HG02970 (cell line): ENCODE data around the gene PKNOX2.

Experiments
- ATAC-seq: cut with Tn5 transposase; IDR thresholded peaks from one replicate; pipeline ENCODE4 v1.9.1; 2021; ENCODE audit warnings: mild to moderate bottlenecking, moderate library complexity, moderate number of reproducible peaks; ENCODE audit not compliant: unreplicated experiment, low FRiP score

The PKNOX2 gene, protein sequence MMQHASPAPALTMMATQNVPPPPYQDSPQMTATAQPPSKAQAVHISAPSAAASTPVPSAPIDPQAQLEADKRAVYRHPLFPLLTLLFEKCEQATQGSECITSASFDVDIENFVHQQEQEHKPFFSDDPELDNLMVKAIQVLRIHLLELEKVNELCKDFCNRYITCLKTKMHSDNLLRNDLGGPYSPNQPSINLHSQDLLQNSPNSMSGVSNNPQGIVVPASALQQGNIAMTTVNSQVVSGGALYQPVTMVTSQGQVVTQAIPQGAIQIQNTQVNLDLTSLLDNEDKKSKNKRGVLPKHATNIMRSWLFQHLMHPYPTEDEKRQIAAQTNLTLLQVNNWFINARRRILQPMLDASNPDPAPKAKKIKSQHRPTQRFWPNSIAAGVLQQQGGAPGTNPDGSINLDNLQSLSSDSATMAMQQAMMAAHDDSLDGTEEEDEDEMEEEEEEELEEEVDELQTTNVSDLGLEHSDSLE

DNA sequence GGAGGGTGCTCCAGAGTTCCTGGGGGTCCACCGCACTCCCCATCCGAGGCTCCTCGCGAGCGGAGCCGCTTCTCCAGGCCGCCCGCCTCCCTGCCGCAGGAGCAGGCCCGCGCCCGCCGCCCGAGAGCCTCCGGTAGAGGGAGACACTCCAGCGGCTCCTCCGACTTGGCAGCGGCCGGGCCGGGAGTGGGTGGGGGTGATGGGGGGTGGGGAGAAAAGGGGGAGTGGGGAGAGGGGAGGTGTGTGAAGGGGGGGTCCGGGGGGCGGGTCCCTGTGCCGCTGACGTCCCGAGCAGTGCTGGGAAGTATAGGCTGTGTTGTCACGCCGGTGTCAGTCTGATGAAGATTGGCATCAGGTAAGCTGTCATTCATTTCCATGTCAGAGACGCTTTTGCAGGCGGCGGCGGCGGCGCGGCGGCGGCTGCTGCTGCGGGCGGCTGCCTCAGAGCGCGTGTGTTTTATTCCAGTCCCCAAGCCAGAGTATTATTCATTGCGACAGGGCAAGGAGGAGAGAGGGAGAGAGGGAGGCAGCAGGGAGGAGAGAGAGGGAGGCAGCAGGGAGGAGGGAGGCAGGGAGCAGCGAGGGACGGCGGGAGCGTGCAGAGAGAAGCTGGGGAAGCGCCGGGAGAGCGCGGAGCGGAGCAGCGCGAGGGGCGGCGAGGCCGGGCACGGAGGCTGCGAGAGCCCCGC, at the start of gene PKNOX2:
Gene PKNOX2, plus strand, starts transcription at position 330 of the 689 bp plus-strand sequence. CDS start 186,555 bp downstream, outside the sequence.
- ATAC-seq = no peak

DNA sequence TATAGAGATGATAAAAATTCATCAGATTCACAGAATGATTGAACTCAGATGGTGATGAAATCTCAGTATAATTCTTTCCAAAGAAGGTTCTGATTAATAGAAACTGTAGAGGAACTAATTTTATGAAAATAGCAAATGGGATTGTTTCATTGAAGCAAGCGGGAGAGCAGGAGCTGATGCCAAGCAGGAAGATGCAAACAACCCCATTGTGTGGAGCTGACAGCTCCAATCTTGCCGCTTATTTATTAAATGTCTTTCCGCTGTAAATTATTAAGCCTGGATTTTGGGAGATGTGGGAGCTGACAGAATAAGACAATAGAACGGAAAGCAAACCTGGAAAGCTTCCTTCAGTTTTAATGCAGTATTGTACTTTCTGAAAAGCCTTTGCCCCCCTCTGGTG, 47.1 kb upstream of the PKNOX2 start:
- ATAC-seq = no peak

DNA sequence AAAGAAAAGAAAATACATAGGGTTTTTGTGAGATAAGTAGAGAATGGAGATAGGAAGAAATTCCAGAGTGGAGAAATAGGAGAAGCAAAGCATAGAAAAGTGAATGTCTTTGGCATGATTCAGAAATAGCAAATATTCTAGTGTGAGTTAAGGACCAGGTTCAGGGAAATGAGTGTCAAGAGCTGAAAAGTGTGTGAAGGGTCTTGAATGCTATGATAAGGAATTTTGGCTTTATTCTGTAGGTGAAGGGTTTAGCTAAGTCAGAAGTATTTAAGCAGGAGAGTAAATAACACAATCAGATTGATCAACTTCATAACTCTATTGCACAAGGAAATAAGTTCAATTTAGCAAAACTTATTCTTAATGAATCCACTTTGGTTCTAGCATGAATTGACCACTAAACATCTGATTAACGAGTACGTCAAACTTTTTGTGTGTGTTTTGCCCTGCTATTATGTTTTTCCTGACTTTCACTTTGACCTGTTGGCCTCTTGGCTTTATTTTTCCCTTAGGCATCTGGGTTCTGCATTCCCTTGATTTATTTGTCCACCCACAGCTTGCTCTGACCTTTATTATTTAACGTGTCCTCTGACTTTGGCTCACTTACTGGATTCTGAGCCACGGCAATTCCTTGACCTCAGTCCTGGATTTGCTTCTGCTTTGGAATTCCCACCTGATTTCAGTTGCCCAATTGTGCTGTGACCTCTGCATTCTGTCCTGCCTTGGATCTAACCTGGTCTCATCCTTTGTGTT, 41.2 kb upstream of the PKNOX2 start:
- no peak for ATAC-seq

DNA sequence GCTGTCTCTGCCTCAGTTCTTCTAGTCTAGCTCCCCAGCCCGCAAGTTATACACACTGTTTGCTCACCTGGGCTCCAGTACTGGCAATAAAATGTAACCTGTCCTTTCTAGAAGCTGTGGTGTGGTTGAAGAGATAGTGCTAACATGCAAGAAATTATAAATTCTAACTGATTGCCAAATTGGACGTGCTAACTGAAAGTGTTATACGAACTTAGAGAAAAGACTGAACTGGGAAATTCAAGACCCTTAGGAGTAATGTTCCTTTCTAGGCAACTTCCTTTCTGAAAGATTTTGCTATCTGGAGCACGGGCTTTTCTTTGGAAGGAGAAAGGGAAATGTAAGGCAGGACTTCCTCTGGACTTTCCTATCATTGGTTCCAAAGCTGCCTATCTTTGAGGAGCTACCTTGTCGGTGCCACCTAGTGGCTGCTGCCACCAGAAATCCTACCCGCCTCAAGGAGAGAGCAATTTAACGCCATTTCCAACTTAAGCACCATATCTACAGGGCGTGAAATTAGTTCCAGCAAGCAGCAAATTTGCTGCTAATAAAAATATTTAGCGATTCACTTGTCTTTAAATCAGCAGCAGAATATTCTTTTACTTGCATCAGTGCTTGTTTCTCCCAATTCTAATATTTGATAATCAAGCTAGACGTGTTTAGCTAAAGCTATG, 40.5 kb upstream of the PKNOX2 start:
- no peak for ATAC-seq

DNA sequence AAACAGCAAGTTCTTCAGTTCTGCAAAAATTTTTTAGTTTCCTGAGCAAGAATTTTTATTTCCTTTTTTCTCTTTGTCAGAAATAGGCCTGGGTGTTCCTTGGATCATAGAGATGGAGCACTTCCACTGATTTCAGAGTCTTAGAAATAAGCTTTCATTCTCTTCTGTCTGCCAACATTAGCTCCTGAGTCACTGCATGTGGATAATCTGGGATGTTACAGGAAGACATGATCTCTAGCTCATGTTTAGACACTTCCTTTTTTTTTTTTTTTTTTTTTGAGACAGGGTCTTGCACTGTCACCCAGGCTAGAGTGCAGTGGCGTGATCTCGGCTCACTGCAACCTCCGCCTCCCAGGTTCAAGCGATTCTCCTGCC, 39.9 kb upstream of the PKNOX2 start:
- no peak for ATAC-seq

DNA sequence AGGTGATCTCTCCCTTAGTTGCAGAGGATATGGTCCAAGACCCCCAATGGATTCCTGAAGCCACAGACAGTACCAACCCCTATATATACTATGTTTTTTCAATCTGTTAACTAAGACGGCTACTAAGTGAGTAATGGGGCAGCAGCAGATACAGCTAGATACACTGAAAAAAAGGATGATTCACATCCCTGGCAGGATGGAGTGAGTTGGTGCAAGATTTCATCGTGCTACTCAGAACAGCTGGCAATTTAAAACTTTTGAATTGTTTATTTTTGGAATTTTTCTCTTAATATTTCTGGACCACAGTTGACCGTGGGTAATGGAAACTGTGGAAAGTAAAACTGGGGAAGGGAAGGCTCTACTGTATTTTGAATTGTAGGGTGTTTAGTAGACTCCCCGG, 36.1 kb upstream of the PKNOX2 start:
- no peak for ATAC-seq

DNA sequence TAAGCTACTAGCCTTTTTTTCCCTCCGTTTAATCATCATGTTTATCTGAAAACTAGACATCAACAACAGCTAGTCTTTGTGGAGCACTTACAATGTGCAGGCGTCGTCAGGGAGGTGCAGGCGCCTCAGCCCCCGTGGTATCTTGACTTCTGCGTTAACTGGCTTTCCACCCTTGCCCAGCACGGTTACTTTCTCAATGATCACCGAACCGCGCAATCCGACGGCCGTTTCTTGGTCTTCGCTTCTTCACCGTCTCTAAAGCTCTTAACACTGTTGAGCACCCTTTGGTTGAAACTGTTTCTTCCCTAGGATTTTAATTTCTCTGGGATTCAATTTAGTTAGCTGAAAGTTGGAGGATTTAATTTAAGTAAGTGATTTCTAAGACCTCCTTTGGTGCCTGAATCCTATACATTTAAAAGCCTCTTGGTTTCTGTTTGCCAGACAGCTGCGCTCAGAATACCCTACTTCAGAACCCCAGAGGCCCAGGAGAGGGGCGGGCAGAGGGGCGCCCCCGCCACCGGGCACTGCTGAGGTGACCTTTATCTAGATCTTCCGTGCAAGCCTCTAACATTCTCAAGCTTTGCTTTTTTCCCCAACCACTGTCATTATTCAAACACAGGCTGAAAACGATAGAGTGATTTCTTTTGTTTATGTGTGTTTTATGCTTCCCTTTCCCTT, 35.1 kb upstream of the PKNOX2 start:
- no peak for ATAC-seq

DNA sequence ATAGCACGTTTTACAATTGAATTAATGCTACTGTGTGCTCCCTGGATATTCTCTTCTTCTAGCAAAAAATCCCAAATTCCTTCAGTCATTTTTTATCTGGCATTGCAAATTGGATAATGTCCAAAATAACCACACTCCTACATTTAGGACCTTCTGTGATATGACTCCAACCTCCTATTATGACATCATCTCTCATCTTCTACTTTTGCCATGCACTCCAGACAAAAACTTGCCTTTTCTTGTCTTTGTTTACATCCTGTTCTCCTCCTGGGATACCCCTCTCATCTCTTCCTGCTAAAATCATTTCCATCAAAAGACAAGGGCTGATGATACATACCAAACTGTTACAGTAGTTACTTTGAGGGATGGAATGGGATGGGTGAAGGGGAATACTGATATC, 32.5 kb upstream of the PKNOX2 start:
- ATAC-seq = no peak

DNA sequence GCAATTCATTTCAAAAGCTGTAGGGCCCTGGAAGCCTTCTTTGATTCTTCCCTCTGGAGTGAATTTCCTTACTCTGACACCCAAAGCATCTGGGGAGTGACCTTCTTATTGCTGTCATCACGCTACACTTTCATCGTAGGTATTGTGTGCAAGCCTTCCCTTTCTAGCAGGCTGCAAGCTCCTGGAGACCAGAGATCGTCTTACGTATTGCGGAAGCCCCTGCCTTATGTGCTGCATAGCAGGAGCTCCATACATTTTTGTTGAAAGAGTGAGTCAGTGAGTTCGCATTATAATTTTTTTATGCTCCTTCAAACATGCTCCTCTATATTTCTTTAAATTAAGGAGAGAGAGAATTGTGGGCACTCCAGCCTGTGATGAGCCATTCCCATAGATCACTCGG, 32.0 kb upstream of the PKNOX2 start:
- no peak for ATAC-seq

DNA sequence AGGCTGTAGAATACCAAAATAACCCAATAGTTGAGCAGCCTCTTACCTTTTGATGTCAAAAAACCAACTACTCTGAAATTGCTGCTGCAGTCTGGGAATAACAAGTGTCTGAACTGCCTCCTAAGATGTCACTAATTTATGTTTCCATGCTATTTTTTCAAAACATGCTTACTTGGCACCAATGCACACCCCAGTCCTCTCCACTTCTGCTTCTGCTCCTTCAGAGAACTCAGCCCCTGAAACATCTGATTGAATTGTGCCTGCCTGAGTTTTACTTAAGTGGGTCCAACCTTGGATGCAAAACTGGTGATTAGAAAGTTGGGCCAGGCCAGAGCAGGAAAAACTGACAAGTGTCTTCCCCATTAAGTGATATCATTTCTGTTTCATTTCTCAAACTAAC, 28.6 kb upstream of the PKNOX2 start:
- no peak for ATAC-seq

DNA sequence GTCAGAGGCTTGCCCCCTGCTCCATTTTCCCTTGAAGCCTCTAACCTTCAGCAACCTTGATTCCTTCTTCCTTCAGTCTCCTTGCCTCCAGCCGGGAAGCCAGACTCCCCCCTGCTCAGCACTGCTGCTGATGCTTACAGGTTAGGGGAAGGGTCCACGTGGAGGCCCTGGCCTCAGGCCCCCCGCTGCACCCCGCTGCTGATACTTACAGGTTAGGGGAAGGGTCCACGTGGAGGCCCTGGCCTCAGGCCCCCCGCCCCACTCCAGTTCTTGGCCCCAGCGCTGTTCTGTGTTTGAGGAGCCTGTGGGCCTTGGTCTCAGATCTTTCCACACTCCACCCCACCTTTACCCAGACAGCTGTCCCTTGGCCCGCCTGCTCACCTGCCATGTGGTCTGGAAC, 25.6 kb upstream of the PKNOX2 start:
- ATAC-seq = no peak

DNA sequence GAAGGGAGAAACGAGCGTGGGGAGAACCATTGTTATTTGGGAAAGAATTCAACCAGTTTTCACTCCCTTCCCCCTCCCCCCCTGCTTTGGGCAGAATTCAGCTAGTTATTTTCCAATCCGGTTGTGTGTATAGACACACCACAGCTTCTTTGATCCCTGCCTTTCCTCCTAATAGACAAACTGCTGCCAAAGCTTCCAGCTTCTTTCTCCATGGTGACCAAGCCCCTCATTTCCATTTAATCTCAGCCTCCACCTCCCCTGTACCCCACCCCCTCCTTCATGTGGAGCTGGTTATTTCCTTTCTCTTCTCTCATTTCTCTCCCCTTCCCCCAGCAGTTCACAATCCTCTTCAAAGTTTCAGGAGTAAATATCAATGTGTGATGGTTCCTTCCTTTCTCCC, 24.8 kb upstream of the PKNOX2 start:
- ATAC-seq = no peak

DNA sequence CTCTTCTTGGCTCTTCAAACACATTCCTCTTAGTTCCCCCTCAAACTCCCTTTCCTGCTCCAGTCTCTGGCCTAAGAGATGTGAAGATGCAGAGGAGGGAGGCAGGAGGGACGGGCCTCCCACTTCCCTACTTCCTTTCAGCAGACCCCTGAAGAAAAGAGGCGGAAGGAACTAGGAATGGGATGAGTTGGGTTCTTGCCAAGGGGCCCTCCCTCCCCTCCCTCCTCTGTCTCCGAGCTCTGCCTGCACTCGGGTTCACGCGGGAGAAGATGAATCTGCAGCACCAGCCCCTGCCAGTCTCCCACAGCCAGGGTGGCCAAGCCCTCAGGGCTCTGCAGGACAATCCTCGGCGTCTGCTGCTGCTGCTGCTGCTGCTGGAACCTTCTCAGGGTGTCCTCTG, 24.3 kb upstream of the PKNOX2 start:
- ATAC-seq = no peak

DNA sequence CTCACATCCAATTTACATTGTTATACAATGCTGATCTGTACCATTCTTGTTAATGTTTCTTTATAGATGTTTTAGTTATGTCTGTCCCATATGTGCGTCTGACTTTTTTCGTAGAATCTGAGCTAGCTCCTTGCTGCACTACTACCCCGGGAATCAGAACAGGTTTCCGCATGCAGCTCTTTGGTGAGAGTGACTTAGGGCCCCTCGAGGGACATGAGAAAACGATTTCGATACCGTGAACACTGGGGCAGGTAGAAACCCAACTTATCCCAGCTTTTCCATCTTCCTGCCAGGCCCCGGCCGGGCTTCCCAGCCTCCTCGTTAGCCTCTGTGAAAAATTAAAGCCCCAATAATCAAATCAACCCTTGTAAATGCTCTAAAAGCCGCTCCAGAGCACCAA, 23.4 kb upstream of the PKNOX2 start:
- no peak for ATAC-seq

DNA sequence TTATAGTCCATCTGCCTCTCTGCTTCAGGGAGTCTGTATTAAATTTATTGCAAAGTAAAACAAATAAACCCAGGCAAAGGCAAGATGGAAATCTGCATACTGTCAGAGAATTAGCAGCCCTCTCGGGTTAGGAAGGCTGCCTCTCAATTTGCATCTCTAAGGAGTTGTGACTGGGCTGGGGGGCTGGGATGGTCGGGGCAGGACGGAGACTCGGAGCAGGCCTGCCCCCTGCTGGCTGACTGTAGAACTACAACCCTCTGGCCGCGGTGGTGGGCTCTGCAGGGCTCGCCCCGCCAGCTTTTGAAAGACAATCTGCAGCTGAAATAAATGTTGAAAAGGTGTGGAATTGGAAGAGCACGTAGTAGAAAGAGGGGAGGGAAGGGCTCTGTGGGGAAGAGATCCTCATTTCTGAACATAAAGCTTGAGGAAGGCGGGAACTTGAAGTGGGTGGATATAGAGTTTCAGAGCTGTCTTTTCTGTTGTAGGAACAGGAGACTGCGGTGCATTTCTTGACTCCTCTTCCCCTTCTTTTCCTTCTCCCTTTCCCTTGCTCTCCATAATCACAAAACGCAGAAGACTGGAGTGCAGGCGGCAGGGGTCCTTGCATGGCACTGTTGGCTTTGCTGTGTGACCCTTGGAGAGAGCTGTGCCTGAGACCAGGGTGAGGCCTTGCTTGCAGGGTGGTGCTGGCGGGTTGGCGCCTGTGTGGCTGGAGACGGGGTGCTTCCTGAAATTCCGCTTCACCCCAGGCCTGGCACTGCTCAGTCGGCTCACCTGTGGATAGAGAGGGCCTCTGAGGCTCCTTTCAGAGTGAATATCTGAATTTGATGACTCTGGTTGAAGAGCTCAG, 22.6 kb upstream of the PKNOX2 start:
- ATAC-seq = peak; percentile 83

DNA sequence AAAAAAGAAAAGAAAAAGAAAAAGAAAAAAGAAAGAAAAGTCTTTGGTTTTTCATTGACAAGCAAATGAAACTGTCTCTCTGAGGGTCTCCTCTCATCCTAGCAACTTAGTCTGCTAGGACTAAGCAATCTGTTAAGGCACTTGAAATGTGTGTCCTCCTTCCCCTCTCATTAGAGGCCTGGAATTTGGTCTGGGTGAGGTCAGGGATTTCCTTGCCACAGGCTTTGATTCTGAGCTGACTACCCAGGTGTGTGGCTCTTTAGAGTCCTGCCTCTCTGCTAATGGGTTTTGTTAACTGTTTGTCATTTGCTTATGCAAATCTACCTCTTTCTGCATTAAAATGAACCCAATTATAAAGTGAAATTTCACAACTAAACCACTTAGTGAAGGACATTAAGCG, 18.3 kb upstream of the PKNOX2 start:
- no peak for ATAC-seq

DNA sequence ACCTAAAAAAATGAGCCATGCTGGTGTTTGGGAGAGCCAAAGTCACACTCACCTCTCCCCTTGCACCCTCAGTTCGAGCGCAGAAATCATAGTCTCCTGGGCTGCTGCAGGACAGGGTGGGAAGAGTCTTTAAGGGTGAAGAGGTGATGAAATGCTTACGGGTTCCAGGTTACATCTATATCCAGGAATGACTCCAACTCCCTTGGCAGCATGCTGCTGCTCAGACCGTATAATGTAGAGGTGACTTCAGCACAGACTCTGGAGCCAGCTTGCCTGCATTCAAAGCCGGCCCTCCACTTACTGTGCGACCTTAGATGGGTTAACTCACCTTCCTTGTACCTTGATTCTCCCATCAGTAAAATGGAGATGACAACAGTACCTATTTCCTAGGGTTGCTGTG, 17.3 kb upstream of the PKNOX2 start:
- no peak for ATAC-seq

DNA sequence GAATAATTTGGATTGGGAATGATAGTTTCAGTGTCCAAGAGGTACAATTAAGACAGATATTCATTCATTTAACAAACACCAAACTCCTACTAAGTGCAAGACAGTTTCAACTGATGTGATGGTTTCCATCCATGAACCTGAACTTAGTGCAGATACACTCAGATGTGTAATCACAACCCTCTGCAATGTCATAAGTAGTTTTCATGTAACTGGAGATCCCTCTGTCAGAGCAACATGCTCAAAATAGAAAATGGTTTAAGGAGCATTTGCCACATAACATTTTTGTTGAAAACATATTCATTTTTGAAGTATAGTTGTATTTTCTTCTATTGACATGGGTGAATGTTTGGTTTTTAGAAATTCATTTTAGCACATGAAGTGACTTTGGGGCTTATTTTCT, 16.5 kb upstream of the PKNOX2 start:
- no peak for ATAC-seq

DNA sequence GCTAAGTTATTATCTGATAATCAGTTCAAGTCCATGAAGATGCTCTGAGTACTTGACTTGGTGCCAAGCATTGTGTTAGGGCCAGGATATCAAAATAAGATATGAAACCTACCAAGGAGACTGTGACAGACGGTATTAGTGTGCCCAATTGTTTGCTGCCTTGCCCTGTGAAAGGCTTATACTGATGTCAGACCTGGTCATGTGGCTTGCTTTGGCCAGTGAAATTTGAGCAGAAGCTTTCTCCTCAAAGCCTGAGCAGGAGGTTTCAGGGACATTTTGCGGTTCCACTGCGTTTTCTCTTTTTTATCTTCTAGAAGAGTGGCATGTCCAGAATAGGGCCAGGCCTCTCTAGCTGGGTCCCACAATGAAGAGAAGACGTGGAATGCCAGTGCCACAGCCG, 15.8 kb upstream of the PKNOX2 start:
- ATAC-seq = no peak
